GM18867 (cell line): Measurements from ENCODE around the gene COPS9.

ENCODE experiments used
- ATAC-seq: cut with Tn5 transposase; IDR thresholded peaks from one replicate; pipeline ENCODE4 v1.9.1; 2021; ENCODE audit warnings: mild to moderate bottlenecking, moderate library complexity; ENCODE audit not compliant: unreplicated experiment

The COPS9 gene

GRCh38 chr2:240136013-240136670 lies at the start of gene COPS9:
Gene COPS9, minus strand, starts transcription at chr2:240136305. Its CDS starts 21 bp downstream, at chr2:240136284.
- ATAC-seq, result peak; percentile 97

DNA sequence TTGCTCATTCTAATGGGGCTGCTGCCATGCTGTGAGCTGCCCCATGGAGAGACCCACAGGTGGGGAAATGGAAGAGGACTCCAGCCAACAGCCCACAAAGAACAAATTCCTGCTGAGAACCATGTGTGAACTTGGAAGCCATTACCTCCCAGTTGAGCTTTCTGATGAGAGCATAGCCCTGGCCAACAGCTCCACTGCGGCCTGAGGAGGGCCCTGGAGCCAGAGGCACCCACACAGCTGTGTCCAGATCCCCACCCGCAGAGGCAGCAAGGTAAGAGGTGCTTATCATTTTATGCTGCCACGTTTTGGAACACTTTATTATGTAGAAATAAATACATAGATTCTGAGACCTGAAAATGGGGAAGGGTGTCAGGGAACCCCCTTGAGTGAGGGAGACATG lies 48.6 kb upstream of the COPS9 start:
- no peak for ATAC-seq

- no peak for ATAC-seq
Measured at GRCh38 chr2:240183875-240184590, 47.9 kb upstream of the COPS9 start.

DNA sequence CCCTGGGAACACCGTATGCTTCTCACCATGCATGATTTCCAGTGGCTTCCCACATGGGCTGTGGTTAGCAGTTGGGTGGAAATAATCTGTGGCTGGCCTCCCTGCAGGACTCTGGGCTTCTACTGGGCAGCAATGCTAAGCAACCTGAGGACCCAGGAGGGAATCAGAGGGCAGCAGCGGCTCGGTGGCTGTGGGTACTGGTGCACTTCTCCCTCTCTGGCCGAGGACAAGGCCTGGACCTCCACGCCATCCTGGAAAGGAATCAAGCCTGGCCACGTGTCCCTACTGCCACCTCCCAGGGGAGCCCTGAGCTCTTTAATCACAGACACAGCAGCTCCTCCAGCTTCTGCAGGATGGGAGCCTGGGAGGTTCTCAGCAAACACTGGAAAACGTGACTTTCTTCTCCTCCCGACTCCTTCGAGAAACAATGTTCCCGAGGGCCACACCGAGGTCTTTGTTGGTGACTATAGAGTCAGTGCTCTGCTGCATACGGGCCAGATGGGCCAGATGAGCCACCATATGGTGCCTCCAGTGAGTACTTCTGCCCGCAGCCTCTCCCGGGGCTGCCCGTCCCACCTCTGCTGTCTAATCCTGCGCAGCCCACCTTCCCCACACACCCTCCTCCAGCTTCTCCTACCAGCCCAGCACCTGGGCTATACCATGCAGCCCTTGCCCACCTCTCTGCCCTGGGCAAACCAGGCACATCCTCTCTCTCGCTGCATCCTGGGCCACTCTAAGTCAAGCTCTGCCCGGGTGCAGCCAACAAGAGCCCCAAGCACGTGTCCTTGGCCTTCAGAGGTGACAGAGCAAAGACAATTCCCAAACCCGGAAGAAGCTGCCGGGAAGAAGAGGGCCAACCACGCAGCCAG lies 47.1 kb upstream of the COPS9 start:
- no peak for ATAC-seq

- no peak for ATAC-seq
Measured at GRCh38 chr2:240182476-240182875, 46.4 kb upstream of the COPS9 start.

GRCh38 chr2:240182001-240182400 lies 45.9 kb upstream of the COPS9 start:
- ATAC-seq, result no peak

GRCh38 chr2:240179941-240180666 lies 44.0 kb upstream of the COPS9 start:
- no peak for ATAC-seq

DNA sequence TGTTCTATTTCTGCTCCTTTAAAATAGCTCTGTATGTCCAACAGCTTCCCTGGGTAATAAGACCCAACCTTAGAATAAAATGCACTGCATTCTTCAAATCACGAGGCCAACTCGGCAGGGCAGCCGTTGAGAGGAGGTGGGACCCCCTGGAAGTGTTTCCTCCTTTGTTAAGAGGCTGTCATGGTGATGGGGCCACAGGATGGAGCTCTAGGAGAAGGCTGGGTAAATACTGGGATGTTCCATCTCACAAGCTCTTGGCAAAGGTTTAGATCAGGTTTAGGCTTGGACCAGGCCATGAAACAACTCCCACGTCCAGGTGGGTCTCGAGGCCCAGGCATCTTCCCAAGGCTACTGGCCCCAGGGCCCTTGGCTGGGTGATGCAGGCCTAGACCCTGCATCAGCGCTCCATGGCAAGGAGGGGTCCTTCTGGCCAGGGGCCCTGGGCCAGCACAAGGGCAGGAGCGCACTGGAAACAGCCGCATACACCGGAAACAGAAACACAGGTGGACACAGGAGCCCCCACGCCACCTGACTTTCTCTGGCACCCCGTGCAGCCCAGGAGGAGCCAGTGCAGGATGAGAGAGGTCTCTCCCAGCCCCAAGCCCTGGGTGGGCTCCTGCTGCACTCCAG lies 43.2 kb upstream of the COPS9 start:
- no peak for ATAC-seq

- ATAC-seq, result no peak
Measured at GRCh38 chr2:240178564-240178963, 42.5 kb upstream of the COPS9 start.

DNA sequence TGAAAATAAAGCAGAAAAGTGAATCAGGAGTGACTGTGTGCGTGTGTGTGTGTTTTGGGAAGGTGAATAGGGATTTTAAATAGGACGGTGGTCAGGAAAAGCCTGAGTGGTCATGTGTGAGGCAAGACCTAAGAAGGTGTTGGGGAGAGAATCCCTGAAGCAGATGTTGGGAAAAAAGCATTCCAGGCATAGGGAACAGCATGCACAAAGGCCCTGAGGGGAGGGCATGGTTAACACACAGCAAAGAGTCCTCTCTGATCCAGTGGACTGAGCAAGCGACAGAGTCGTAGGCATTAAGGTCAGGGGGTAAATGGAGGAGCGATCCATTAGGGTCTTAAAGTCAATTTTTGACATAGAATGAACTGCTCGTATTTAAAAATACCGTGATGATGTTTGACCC lies 38.4 kb upstream of the COPS9 start:
- ATAC-seq, result no peak

DNA sequence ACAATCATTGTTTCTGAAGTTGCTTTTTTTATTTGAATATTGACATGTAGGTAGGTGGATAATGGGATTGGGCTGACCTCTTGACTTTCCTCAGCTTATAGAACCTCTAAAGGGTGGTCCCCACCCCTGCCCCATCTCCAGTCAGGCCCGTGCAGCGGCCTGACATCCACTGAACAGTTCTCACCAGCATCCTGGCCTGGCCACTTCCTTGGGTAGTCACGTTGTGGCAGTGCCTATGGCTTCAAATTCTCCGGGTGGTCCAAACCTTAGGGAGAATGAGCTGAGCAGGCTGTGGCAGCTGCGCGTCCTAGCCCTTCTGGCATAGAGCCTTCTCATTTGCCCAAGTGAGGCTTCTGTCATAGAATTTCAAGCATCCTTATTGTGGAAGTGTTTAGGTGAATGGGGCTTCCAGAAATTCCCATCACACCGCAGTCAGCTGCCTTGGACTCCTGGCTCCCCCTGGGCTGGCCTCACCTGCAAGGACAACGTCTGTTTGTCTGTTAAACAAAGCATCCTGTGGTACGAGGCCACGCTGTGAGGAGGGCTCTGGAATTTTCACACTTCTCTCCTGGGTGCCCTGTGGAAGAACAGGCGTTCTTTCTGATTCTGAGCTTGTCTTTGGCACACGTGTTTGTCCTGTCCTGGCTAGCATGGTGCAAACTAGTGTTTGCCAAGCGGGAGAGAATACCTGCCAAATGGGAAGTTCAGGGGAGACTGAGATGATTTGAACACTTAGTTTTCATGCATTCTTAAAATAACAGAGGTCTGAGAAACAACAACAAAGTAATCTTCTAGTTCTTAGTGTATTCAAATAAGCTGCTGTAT lies 36.2 kb upstream of the COPS9 start:
- ATAC-seq, result no peak

GRCh38 chr2:240170883-240171282 lies 34.8 kb upstream of the COPS9 start:
- ATAC-seq, result no peak

GRCh38 chr2:240170354-240170735 lies 34.2 kb upstream of the COPS9 start:
- no peak for ATAC-seq

GRCh38 chr2:240169486-240170353 lies 33.6 kb upstream of the COPS9 start:
- no peak for ATAC-seq

DNA sequence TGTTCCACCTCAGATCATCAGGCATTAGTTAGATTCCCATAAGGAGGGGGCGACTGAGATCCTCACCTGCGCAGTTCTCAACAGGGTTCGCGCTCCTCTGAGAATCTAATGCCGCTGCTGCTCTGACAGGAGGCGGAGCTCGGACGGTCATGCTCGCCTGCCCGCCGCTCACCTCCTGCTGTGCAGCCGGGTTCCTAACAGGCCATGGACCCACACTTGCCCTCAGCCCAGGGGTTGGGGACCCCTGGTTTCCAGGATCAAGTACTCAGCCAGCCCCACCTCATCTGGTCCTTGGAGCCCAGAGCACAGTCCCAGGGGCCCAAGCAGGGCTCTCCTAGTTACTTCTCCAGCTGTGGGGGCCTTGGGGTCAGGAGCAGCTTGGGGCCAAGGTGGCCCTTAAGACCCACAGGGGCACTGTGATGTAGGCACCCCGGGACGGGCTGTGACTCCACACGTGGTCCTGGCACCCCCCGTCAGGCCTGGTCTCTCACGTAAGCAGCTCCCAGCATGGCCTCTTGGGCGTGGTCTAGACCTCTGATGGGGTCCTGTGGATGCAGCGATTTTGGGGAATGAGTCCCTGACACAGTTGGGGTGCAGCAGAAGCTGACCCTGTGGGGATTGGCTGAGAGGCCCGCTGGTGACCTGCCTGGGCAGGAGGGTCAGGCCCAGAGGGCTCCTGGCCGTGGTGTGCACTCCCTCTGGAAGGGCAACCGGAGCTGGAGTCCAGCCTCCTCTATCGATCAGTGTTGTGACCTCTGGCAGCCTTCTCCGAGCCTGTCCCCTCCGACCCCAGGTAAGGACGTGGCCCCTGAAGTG lies 32.6 kb upstream of the COPS9 start:
- ATAC-seq, result no peak

- no peak for ATAC-seq
Measured at GRCh38 chr2:240168041-240168440, 31.9 kb upstream of the COPS9 start.

GRCh38 chr2:240167588-240167880 lies 31.4 kb upstream of the COPS9 start:
- ATAC-seq, result no peak
